Osteocyte (in vitro differentiated cells): ENCODE measurements around the gene ZDHHC14. TPM values are rescaled to one million over a fixed set of nuclear protein-coding genes. Genes with fewer than 3 reads are reported as not detected.

Source experiments
- DNase-seq: peaks from one replicate; pipeline ENCODE4 v3.0.0; 2021; ENCODE audit warnings: mixed read lengths; ENCODE audit not compliant: unreplicated experiment; ENCODE audit errors: extremely low spot score
- H3K27ac Mint-ChIP-seq: one replicate; pipeline ENCODE4 v1.8.0; 2021; ENCODE audit warnings: mild to moderate bottlenecking, mixed read lengths; ENCODE audit not compliant: unreplicated experiment
- H3K27me3 Mint-ChIP-seq: one replicate; pipeline ENCODE4 v1.8.0; 2021; ENCODE audit warnings: mixed read lengths; ENCODE audit not compliant: unreplicated experiment
- H3K36me3 Mint-ChIP-seq: one replicate; pipeline ENCODE4 v1.8.0; 2021; ENCODE audit warnings: mixed read lengths; ENCODE audit not compliant: unreplicated experiment
- H3K4me1 Mint-ChIP-seq: one replicate; pipeline ENCODE4 v1.8.0; 2021; ENCODE audit warnings: mixed read lengths; ENCODE audit not compliant: unreplicated experiment
- H3K4me3 Mint-ChIP-seq: one replicate; pipeline ENCODE4 v1.8.0; 2021; ENCODE audit warnings: mild to moderate bottlenecking, moderate library complexity, mixed read lengths; ENCODE audit not compliant: unreplicated experiment
- H3K9me3 Mint-ChIP-seq: one replicate; pipeline ENCODE4 v1.8.0; 2021; ENCODE audit warnings: mixed read lengths; ENCODE audit not compliant: unreplicated experiment
- CTCF ChIP-seq: fragments of 200-600 bp; sonication (generic); IDR thresholded peaks from 2 replicates; pipeline ENCODE4 v1.5.0; 2021; ENCODE audit warnings: antibody characterized with exemption, mild to moderate bottlenecking, moderate library complexity
- total RNA-seq: library from RNA; stranded (reverse); gene quantifications from 2 replicates; pipeline ENCODE4 v1.2.1, GENCODE V29; 2021

The ZDHHC14 gene
- total RNA-seq, 1 donor from 2014 or later = 9.1 TPM

- Mint-ChIP-seq H3K9me3 (peaks cover 16% of the 10 kb centered on the region), H3K27me3 (no peaks in the 10 kb centered on the region), H3K36me3 (peaks cover 9% of the 10 kb centered on the region)
These were observed 4.5 kb downstream of the ZDHHC14 start for GRCh38 chr6:157385482-157385881.

DNA sequence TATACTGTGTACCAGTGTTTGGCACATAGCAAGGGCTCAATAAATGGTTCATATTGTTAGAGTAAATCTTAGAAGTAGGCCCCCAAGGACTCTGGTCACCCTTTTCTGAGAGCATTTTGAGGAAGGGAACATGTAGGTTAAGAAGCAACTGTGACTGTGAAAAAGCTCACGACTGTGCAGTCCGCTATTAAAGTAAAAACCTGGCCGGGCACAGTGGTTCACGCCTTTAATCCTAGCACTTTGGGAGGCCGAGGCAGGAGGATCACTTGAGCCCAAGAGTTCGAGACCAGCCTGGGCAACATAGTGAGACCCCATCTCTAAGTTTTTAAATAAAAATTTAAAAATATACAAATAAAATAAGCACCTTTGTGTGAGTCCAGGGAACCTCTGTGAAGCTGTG, 5.0 kb downstream of the ZDHHC14 start:
- no peak for TF ChIP-seq CTCF
- peaks cover 14% of the 10 kb centered on the region for H3K4me1 Mint-ChIP-seq
- no peak for DNase-seq
- no peak overlapping the region for H3K27ac Mint-ChIP-seq
- H3K36me3 Mint-ChIP-seq = peaks cover 12% of the 10 kb centered on the region
- H3K27me3 Mint-ChIP-seq = no peaks in the 10 kb centered on the region
- peaks cover 20% of the 10 kb centered on the region for H3K9me3 Mint-ChIP-seq
- H3K4me3 Mint-ChIP-seq = no peak overlapping the region

More at GRCh38 chr6:157385482-157385881, 4.5 kb downstream of the ZDHHC14 start:
- TF ChIP-seq CTCF = no peak
- H3K27ac Mint-ChIP-seq = no peak overlapping the region
- H3K4me1 Mint-ChIP-seq = peaks cover 14% of the 10 kb centered on the region
- no peak overlapping the region for H3K4me3 Mint-ChIP-seq
- DNase-seq = no peak

DNA sequence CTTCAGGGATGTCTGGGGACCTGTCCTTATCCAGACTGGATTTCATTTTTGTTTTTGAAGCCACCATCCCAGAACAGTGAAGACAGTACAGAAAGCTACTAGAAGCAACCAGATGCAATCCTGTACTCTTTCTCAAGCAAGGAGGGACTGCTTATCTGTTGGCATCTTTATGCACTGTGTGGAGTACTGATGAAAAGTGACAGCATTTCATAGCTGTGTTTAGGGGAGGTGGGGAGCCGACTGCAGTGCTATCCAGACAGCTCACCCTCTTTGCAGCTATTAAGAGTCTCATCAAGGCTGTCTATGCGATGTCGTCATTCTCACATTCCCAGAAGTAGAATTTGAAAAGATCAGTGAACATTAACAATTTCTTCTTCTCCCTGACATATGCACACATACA, 5.5 kb downstream of the ZDHHC14 start:
- no peaks in the 10 kb centered on the region for H3K27me3 Mint-ChIP-seq
- H3K4me3 Mint-ChIP-seq = no peak overlapping the region
- DNase-seq = no peak
- H3K36me3 Mint-ChIP-seq = peaks cover 12% of the 10 kb centered on the region
- peaks cover 14% of the 10 kb centered on the region for H3K4me1 Mint-ChIP-seq
- H3K27ac Mint-ChIP-seq = no peak overlapping the region
- peaks cover 21% of the 10 kb centered on the region for H3K9me3 Mint-ChIP-seq
- TF ChIP-seq CTCF = no peak

GRCh38 chr6:157388924-157389323, 7.9 kb downstream of the ZDHHC14 start:
- H3K4me1 Mint-ChIP-seq = no peaks in the 10 kb centered on the region
- H3K27me3 Mint-ChIP-seq = no peaks in the 10 kb centered on the region
- H3K27ac Mint-ChIP-seq = no peak overlapping the region
- H3K9me3 Mint-ChIP-seq = peaks cover 25% of the 10 kb centered on the region
- no peak for TF ChIP-seq CTCF
- H3K4me3 Mint-ChIP-seq = no peak overlapping the region
- DNase-seq = no peak
- H3K36me3 Mint-ChIP-seq = peaks cover 15% of the 10 kb centered on the region

DNA sequence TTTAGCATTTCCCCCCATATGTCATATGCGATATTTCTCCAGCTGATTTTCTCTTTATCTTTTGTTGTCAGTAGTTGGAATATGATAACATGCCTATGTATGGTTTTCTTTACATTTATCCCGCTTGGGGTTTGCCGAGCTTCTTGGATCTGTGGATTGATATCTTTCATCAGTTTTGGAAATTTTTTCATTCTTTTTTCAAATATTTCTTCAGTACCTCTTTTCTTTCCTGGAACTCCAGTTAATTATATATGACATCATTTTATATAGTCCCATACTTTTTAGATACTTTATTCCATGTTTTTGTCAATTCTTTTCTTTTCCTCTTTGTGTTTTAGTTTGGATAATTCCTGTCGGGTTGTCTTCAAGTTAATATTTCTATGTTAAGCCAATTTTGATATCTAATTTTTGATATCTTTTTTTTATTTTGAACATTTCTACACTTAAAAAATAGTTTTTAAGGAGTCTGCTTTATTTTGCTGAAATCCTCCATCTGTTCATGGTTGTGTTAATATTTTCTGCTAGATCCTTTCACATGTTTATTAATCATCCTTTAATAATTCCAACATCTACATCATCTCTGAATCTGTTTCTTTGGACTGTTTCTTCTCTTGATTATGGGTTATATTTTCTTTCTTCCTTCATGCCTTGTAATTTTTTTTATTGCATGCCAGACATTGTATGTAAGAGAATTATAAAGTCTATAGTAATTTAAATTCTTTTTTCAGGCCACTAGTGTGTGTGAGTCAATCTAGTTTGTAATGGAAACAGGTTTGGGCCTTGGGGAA, 9.5 kb downstream of the ZDHHC14 start:
- Mint-ChIP-seq H3K9me3 (peaks cover 25% of the 10 kb centered on the region), H3K4me1 (no peaks in the 10 kb centered on the region), H3K4me3 (no peak overlapping the region), H3K36me3 (peaks cover 15% of the 10 kb centered on the region), H3K27ac (no peak overlapping the region), H3K27me3 (no peaks in the 10 kb centered on the region)
- TF ChIP-seq CTCF = no peak
- no peak for DNase-seq
